G401 (cell line): ENCODE measurements around the gene CTCFL. TPM values are rescaled to one million over a fixed set of nuclear protein-coding genes. Genes with fewer than 3 reads are reported as not detected.

Experiments used
- DNase-seq: peaks from one replicate; pipeline ENCODE4 v3.0.0-alpha.2; 2015; ENCODE audit warnings: low spot score
- in situ Hi-C: cut with HindIII; loops from 2 replicates; pipeline ENCODE4 v1.10.0; 2016; ENCODE audit warnings: low sequenced_read_pairs, mixed read lengths
- total RNA-seq: library from RNA; depleted of rRNA; stranded (reverse); fragments of >200 nt; shearing (Covaris generic); gene quantifications from 2 replicates; pipeline ENCODE4 v1.2.3, GENCODE V29; 2014; rRNA removed

The CTCFL gene
- 0.03 and 0.06 TPM in 2 replicates for total RNA-seq

- in situ Hi-C loops: no loop called here
- no peak for DNase-seq
Observed at GRCh38 chr20:57524511-57525176, at the start of gene CTCFL. TSS of gene CTCFL (minus strand) at chr20:57525140. CDS start at chr20:57524205, 935 bp downstream.

- in situ Hi-C loops: no loop called here
- no peak for DNase-seq
Observed at GRCh38 chr20:57573894-57574293, 49.0 kb upstream of the CTCFL start.

GRCh38 chr20:57573242-57573641 lies 48.3 kb upstream of the CTCFL start:
- in situ Hi-C loops: no loop called here
- no peak for DNase-seq

GRCh38 chr20:57571782-57572416 lies 47.0 kb upstream of the CTCFL start:
- DNase-seq: no peak
- in situ Hi-C loops: no loop called here

- in situ Hi-C loops: no loop called here
- no peak for DNase-seq
Observed at GRCh38 chr20:57570920-57571319, 46.0 kb upstream of the CTCFL start.

GRCh38 chr20:57570145-57570850 lies 45.4 kb upstream of the CTCFL start:
- in situ Hi-C loops: no loop called here
- DNase-seq: no peak

GRCh38 chr20:57568960-57569359 lies 44.0 kb upstream of the CTCFL start:
- DNase-seq: no peak
- in situ Hi-C loops: no loop called here

GRCh38 chr20:57568088-57568896 lies 43.4 kb upstream of the CTCFL start:
- DNase-seq: no peak
- in situ Hi-C loops: no loop called here

GRCh38 chr20:57567471-57568079 lies 42.6 kb upstream of the CTCFL start:
- in situ Hi-C loops: no loop called here
- no peak for DNase-seq

GRCh38 chr20:57566803-57567459 lies 42.0 kb upstream of the CTCFL start:
- no peak for DNase-seq
- in situ Hi-C loops: no loop called here

GRCh38 chr20:57566399-57566798 lies 41.5 kb upstream of the CTCFL start:
- in situ Hi-C loops: no loop called here

GRCh38 chr20:57564951-57565642 lies 40.2 kb upstream of the CTCFL start:
- in situ Hi-C loops: no loop called here
- no peak for DNase-seq

More at GRCh38 chr20:57566399-57566798, 41.5 kb upstream of the CTCFL start:
- DNase-seq: no peak

GRCh38 chr20:57564180-57564802 lies 39.4 kb upstream of the CTCFL start:
- no peak for DNase-seq
- in situ Hi-C loops: no loop called here

- no peak for DNase-seq
- in situ Hi-C loops: no loop called here
Observed at GRCh38 chr20:57563522-57563921, 38.6 kb upstream of the CTCFL start.

- DNase-seq: no peak
- in situ Hi-C loops: no loop called here
Observed at GRCh38 chr20:57562541-57563465, 37.9 kb upstream of the CTCFL start.

GRCh38 chr20:57561356-57562279 lies 36.7 kb upstream of the CTCFL start:
- in situ Hi-C loops: no loop called here

More at GRCh38 chr20:57561356-57562279, 36.7 kb upstream of the CTCFL start:
- DNase-seq: no peak
